Activated CD4-positive, CD25-positive, alpha-beta regulatory T cell treated with anti-CD3 and anti-CD28 coated beads, Interleukin-2, amount 50 U/mL, for 16 hours (primary cell): Measurements from ENCODE around the gene ANKRD36.
"Not testable (repeated sequence)": the region's sequence is repeated elsewhere in the genome, so short reads cannot be mapped to it uniquely, and the experiment has no call there.

Source experiments
- DNase-seq: peaks from one replicate; pipeline ENCODE4 v3.0.0-alpha.2; 2020; ENCODE audit warnings: low read depth, low spot score

The ANKRD36 gene

GRCh38 chr2:97113882-97114255 is 916 bp downstream of the ANKRD36 start:
- not testable (repeated sequence) for DNase-seq

- DNase-seq = not testable (repeated sequence)
Measured at GRCh38 chr2:97129090-97129489, 16.1 kb downstream of the ANKRD36 start.

- DNase-seq = not testable (repeated sequence)
Measured at GRCh38 chr2:97144016-97144415, 31.1 kb downstream of the ANKRD36 start.

GRCh38 chr2:97166548-97166947 is 53.6 kb downstream of the ANKRD36 start:
- not testable (repeated sequence) for DNase-seq

- DNase-seq = not testable (repeated sequence)
Measured at GRCh38 chr2:97167938-97168337, 55.0 kb downstream of the ANKRD36 start.

- DNase-seq = not testable (repeated sequence)
Measured at GRCh38 chr2:97168583-97168982, 55.6 kb downstream of the ANKRD36 start.

- not testable (repeated sequence) for DNase-seq
Measured at GRCh38 chr2:97180391-97180790, 67.4 kb downstream of the ANKRD36 start.

- not testable (repeated sequence) for DNase-seq
Measured at GRCh38 chr2:97195349-97195748, 82.4 kb downstream of the ANKRD36 start.

- DNase-seq = not testable (repeated sequence)
Measured at GRCh38 chr2:97197251-97197650, 84.3 kb downstream of the ANKRD36 start.

- DNase-seq = not testable (repeated sequence)
Measured at GRCh38 chr2:97200887-97201286, 87.9 kb downstream of the ANKRD36 start.

- DNase-seq = not testable (repeated sequence)
Measured at GRCh38 chr2:97202643-97203250, 89.8 kb downstream of the ANKRD36 start.

GRCh38 chr2:97210325-97210724 is 97.4 kb downstream of the ANKRD36 start:
- no peak for DNase-seq

GRCh38 chr2:97215025-97215424 is 102.1 kb downstream of the ANKRD36 start:
- not testable (repeated sequence) for DNase-seq

- not testable (repeated sequence) for DNase-seq
Measured at GRCh38 chr2:97230848-97231585, 118.1 kb downstream of the ANKRD36 start.

- not testable (repeated sequence) for DNase-seq
Measured at GRCh38 chr2:97232981-97233380, 120.0 kb downstream of the ANKRD36 start.

- DNase-seq = not testable (repeated sequence)
Measured at GRCh38 chr2:97233660-97234295, 120.8 kb downstream of the ANKRD36 start.

- DNase-seq = not testable (repeated sequence)
Measured at GRCh38 chr2:97261192-97261591, 148.2 kb downstream of the ANKRD36 start.

GRCh38 chr2:97266449-97266848 is 153.5 kb downstream of the ANKRD36 start:
- not testable (repeated sequence) for DNase-seq

GRCh38 chr2:97267411-97268074 is 154.6 kb downstream of the ANKRD36 start:
- no peak for DNase-seq

GRCh38 chr2:97268075-97268591 is 155.2 kb downstream of the ANKRD36 start:
- not testable (repeated sequence) for DNase-seq

- DNase-seq = not testable (repeated sequence)
Measured at GRCh38 chr2:97276232-97276798, 163.4 kb downstream of the ANKRD36 start.
